H9 (cell line): Measurements from ENCODE around the gene COQ4. TPM values are rescaled to one million over a fixed set of nuclear protein-coding genes. Genes with fewer than 3 reads are reported as not detected.

Experiments
- DNase-seq: peaks from one replicate; pipeline ENCODE4 v3.0.0-alpha.2; 2017
- H2AFZ ChIP-seq: one replicate; pipeline ENCODE4 v1.6.1; 2013; ENCODE audit warnings: mild to moderate bottlenecking, low read length, control low read depth, moderate library complexity
- H2AK5ac ChIP-seq: 2 replicates; pipeline ENCODE4 v1.6.1; 2013; ENCODE audit warnings: low read length, control low read depth, mixed read lengths; ENCODE audit not compliant: insufficient read length
- H2BK120ac ChIP-seq: one replicate; pipeline ENCODE4 v1.6.1; 2013; ENCODE audit warnings: low read depth, mild to moderate bottlenecking, low read length, control low read depth, inconsistent platforms; ENCODE audit not compliant: poor library complexity, severe bottlenecking
- H2BK12ac ChIP-seq: 2 replicates; pipeline ENCODE4 v1.6.1; 2013; ENCODE audit warnings: low read length, control low read depth, mixed read lengths, low read depth; ENCODE audit not compliant: insufficient read length
- H2BK15ac ChIP-seq: 2 replicates; pipeline ENCODE4 v1.6.1; 2013; ENCODE audit warnings: low read depth, low read length, control low read depth
- H2BK20ac ChIP-seq: one replicate; pipeline ENCODE4 v1.6.1; 2013; ENCODE audit warnings: low read depth, mild to moderate bottlenecking, low read length, control low read depth, inconsistent platforms; ENCODE audit not compliant: poor library complexity, severe bottlenecking
- H2BK5ac ChIP-seq: 2 replicates; pipeline ENCODE4 v1.6.1; 2013; ENCODE audit warnings: low read length, control low read depth, mixed read lengths; ENCODE audit not compliant: insufficient read length
- H3K14ac ChIP-seq: 2 replicates; pipeline ENCODE4 v1.6.1; 2013; ENCODE audit warnings: low read length, control low read depth; ENCODE audit not compliant: insufficient read depth
- H3K18ac ChIP-seq: 2 replicates; pipeline ENCODE4 v1.6.1; 2013; ENCODE audit warnings: low read depth, mild to moderate bottlenecking, mixed read lengths, low read length, control low read depth; ENCODE audit not compliant: insufficient read length
- H3K23ac ChIP-seq: 2 replicates; pipeline ENCODE4 v1.6.1; 2013; ENCODE audit warnings: low read length, control low read depth, mixed read lengths, low read depth; ENCODE audit not compliant: insufficient read length
- H3K23me2 ChIP-seq: 2 replicates; pipeline ENCODE4 v1.6.1; 2013; ENCODE audit warnings: low read depth, mild to moderate bottlenecking, mixed read lengths, low read length, control low read depth; ENCODE audit not compliant: insufficient read length, poor library complexity, severe bottlenecking
- H3K27ac ChIP-seq: 2 replicates; pipeline ENCODE4 v1.5.1; 2013; ENCODE audit warnings: low read length, control low read depth, mixed read lengths, low read depth; ENCODE audit not compliant: insufficient read length
- H3K27me3 ChIP-seq: 2 replicates; pipeline ENCODE4 v1.6.1; 2013; ENCODE audit warnings: low read length, control low read depth, inconsistent platforms; ENCODE audit not compliant: insufficient read depth
- H3K4ac ChIP-seq: 2 replicates; pipeline ENCODE4 v1.6.1; 2013; ENCODE audit warnings: low read depth, mild to moderate bottlenecking, control low read depth, inconsistent platforms, low read length, moderate library complexity
- H3K4me1 ChIP-seq: 2 replicates; pipeline ENCODE4 v1.6.1; 2013; ENCODE audit warnings: low read length, control low read depth, inconsistent platforms; ENCODE audit not compliant: insufficient read depth
- H3K4me2 ChIP-seq: 2 replicates; pipeline ENCODE4 v1.6.1; 2013; ENCODE audit warnings: low read length, control low read depth, mixed read lengths; ENCODE audit not compliant: insufficient read length, insufficient read depth
- H3K56ac ChIP-seq: 2 replicates; pipeline ENCODE4 v1.6.1; 2013; ENCODE audit warnings: low read depth, mild to moderate bottlenecking, mixed read lengths, low read length, control low read depth; ENCODE audit not compliant: insufficient read length
- H3K79me1 ChIP-seq: 2 replicates; pipeline ENCODE4 v1.6.1; 2013; ENCODE audit warnings: low read depth, mild to moderate bottlenecking, moderate library complexity, low read length, control low read depth, inconsistent platforms; ENCODE audit not compliant: insufficient read depth, poor library complexity, severe bottlenecking
- H3K79me2 ChIP-seq: 2 replicates; pipeline ENCODE4 v1.6.1; 2013; ENCODE audit warnings: low read length, control low read depth, inconsistent platforms; ENCODE audit not compliant: insufficient read depth
- H3K9ac ChIP-seq: 2 replicates; pipeline ENCODE4 v1.6.1; 2013; ENCODE audit warnings: low read length, control low read depth, mixed read lengths; ENCODE audit not compliant: insufficient read length; ENCODE audit errors: extremely low read depth
- H3K9me3 ChIP-seq: one replicate; pipeline ENCODE4 v1.6.1; 2013; ENCODE audit warnings: low read depth, low read length, inconsistent platforms; ENCODE audit not compliant: control insufficient read depth
- H3T11ph ChIP-seq: one replicate; pipeline ENCODE4 v1.6.1; 2013; ENCODE audit warnings: mild to moderate bottlenecking, low read length, control low read depth, inconsistent platforms
- H4K20me1 ChIP-seq: one replicate; pipeline ENCODE4 v1.6.1; 2013; ENCODE audit not compliant: control insufficient read depth, insufficient read length, insufficient read depth
- H4K5ac ChIP-seq: 2 replicates; pipeline ENCODE4 v1.6.1; 2013; ENCODE audit warnings: low read depth, mild to moderate bottlenecking, mixed read lengths, low read length, control low read depth; ENCODE audit not compliant: insufficient read length
- H4K8ac ChIP-seq: replicated peaks from 2 replicates; pipeline ENCODE4 v1.6.1; 2013; ENCODE audit warnings: low read length, control low read depth, mixed read lengths, low read depth; ENCODE audit not compliant: insufficient read length
- H4K91ac ChIP-seq: 2 replicates; pipeline ENCODE4 v1.6.1; 2013; ENCODE audit warnings: low read depth, mild to moderate bottlenecking, moderate library complexity, mixed read lengths, low read length, control low read depth; ENCODE audit not compliant: insufficient read length
- H3K27ac Mint-ChIP-seq, 3 experiments: 2 replicates in 2 of 3; 3 replicates in 1 of 3; pipeline ENCODE4 v1.8.0; 2020 to 2021; ENCODE audit warnings: mixed read lengths in 3 of 3, mild to moderate bottlenecking in 1 of 3, moderate library complexity in 1 of 3
- H3K27me3 Mint-ChIP-seq: 2 replicates; pipeline ENCODE4 v1.8.0; 2021; ENCODE audit warnings: low read depth, mild to moderate bottlenecking, moderate library complexity, mixed read lengths
- H3K36me3 Mint-ChIP-seq, 3 experiments: 2 replicates in 2 of 3; 3 replicates in 1 of 3; pipeline ENCODE4 v1.8.0; 2020 to 2021; ENCODE audit warnings: low read depth in 3 of 3, mixed read lengths in 3 of 3; ENCODE audit not compliant: insufficient read depth in 1 of 3
- H3K4me1 Mint-ChIP-seq, 2 experiments: 2 replicates each; pipeline ENCODE4 v1.8.0; 2020; ENCODE audit warnings: mixed read lengths in 2 of 2
- H3K4me3 Mint-ChIP-seq, 2 experiments: 2 replicates in 1 of 2; 3 replicates in 1 of 2; pipeline ENCODE4 v1.8.0; 2020 to 2021; ENCODE audit warnings: mild to moderate bottlenecking in 2 of 2, mixed read lengths in 2 of 2, moderate library complexity in 1 of 2
- H3K9me3 Mint-ChIP-seq, 2 experiments: 2 replicates in 1 of 2; 3 replicates in 1 of 2; pipeline ENCODE4 v1.8.0; 2020; ENCODE audit warnings: mild to moderate bottlenecking in 2 of 2, mixed read lengths in 2 of 2, moderate library complexity in 1 of 2
- CTCF ChIP-seq: fragments of 200-600 bp; sonication (generic); conservative IDR thresholded peaks from 3 replicates; pipeline ENCODE4 v1.8.0; 2021; ENCODE audit warnings: antibody characterized with exemption, mild to moderate bottlenecking
- WGBS: extraction: QIAGEN DNeasy Blood & Tissue Kit; methylation state at CpG from one replicate; pipeline ENCODE4 v1.1.7; 2013; ENCODE audit warnings: missing lambda C conversion rate, low lambda C conversion rate, mixed read lengths; ENCODE audit not compliant: insufficient read length; ENCODE audit errors: extremely low coverage; 5-methylcytosine and 5-hydroxymethylcytosine counted together
- total RNA-seq: library from RNA; stranded (reverse); gene quantifications from 2 replicates; pipeline ENCODE4 v1.2.1, GENCODE V29; 2021

COQ4 gene
- total RNA-seq, 1 experiment from 2014 or later = 38.4 TPM

GRCh38 chr9:128355451-128355850, 32.8 kb downstream of the COQ4 start:
- Mint-ChIP-seq H3K4me1 (no peaks in the 10 kb centered on the region), H3K36me3 (peaks cover 4 to 25% (median 13%) of the 10 kb centered on the region in 3 experiments; a peak in 6 of 7 replicates)
- WGBS = no CpG with 5 or more reads among the region's 19 CpGs

More at GRCh38 chr9:128355451-128355850, 32.8 kb downstream of the COQ4 start:
- Histone ChIP-seq H3K14ac (no peak overlapping the region), H3K9me3 (no peaks in the 10 kb centered on the region), H2BK20ac (no peak overlapping the region), H3K27ac (no peak overlapping the region), H4K20me1 (no peaks in the 10 kb centered on the region), H3T11ph (no peak overlapping the region), H3K4ac (no peak overlapping the region), H3K9ac (no peak overlapping the region), H4K8ac (no peak overlapping the region), H3K79me2 (no peaks in the 10 kb centered on the region), H3K27me3 (no peaks in the 10 kb centered on the region), H2AK5ac (no peak overlapping the region), H3K56ac (no peak overlapping the region), H4K5ac (no peak overlapping the region), H2BK120ac (no peak overlapping the region), H2BK12ac (no peak overlapping the region), H2BK15ac (no peak overlapping the region), H2AFZ (no peak overlapping the region), H2BK5ac (no peak overlapping the region), H3K23ac (no peak overlapping the region), H3K18ac (no peak overlapping the region), H3K79me1 (no peaks in the 10 kb centered on the region), H4K91ac (no peak overlapping the region), H3K4me1 (no peaks in the 10 kb centered on the region), H3K23me2 (no peaks in the 10 kb centered on the region), H3K4me2 (no peak overlapping the region)
- Mint-ChIP-seq H3K27me3 (peaks cover 7% of the 10 kb centered on the region), H3K9me3 (no peaks in the 10 kb centered on the region), H3K27ac (peak overlapping the region in 1 of 3 experiments; percentile 76; a peak in 1 of 7 replicates), H3K4me3 (no peak overlapping the region)
- TF ChIP-seq CTCF = no peak
- DNase-seq = no peak
